Activated CD4-positive, alpha-beta T cell treated with anti-CD3 and anti-CD28 coated beads for 36 hours (primary cell): ENCODE results near the gene POU6F1. TPM values are rescaled to one million over a fixed set of nuclear protein-coding genes. Genes with fewer than 3 reads are reported as not detected.

Source experiments
- ATAC-seq: fragments of 200-7000 bp; cut with Tn5 transposase; one replicate; pipeline ENCODE4 v1.10.0; 2021; ENCODE audit warnings: mild to moderate bottlenecking, moderate library complexity
- CTCF ChIA-PET: fragments of 350-600 bp; sonication (Branson Sonifier 250); formaldehyde crosslinking; loops from one replicate; lab custom pipeline; 2021; ENCODE audit warnings: antibody characterized with exemption; lab: Charles Lee
- POLR2A ChIA-PET: fragments of 350-600 bp; sonication (Branson Sonifier 250); formaldehyde crosslinking; loops from one replicate; lab custom pipeline; 2021; ENCODE audit warnings: antibody characterized with exemption, inconsistent platforms; lab: Charles Lee
- DNase-seq: peaks from one replicate; pipeline ENCODE4 v3.0.0-alpha.2; 2020
- H3K27ac Mint-ChIP-seq: one replicate; pipeline ENCODE4 v1.8.0; 2021; ENCODE audit warnings: mixed read lengths
- H3K27me3 Mint-ChIP-seq: one replicate; pipeline ENCODE4 v1.8.0; 2021; ENCODE audit warnings: mixed read lengths
- H3K36me3 Mint-ChIP-seq: one replicate; pipeline ENCODE4 v1.8.0; 2021; ENCODE audit warnings: low read depth, mixed read lengths
- H3K4me1 Mint-ChIP-seq: one replicate; pipeline ENCODE4 v1.8.0; 2021; ENCODE audit warnings: mixed read lengths
- H3K4me3 Mint-ChIP-seq: one replicate; pipeline ENCODE4 v1.8.0; 2021; ENCODE audit warnings: mild to moderate bottlenecking, moderate library complexity, mixed read lengths
- H3K9me3 Mint-ChIP-seq: one replicate; pipeline ENCODE4 v1.8.0; 2021; ENCODE audit warnings: low read depth, mixed read lengths
- intact Hi-C, 2 experiments: fragments of 100-400 bp; cut with DNase I in 1 of 2; cut with micrococcal nuclease in 1 of 2; formaldehyde crosslinking; loops; one replicate each; pipeline versions ENCODE4 v1.14.2 to v1.15.1; 2022 to 2024; cut with DNase I, micrococcal nuclease
- total RNA-seq, 2 experiments: library from RNA; stranded (reverse); gene quantifications; one replicate each; pipeline ENCODE4 v1.2.3, GENCODE V29; 2021

POU6F1 gene
- total RNA-seq, 2 experiments from 2014 or later: 8.7 to 12.9 TPM

GRCh38 chr12:51217133-51217967, 512 bp downstream of the POU6F1 start:
- peak overlapping the region; percentile 95 for H3K27ac Mint-ChIP-seq
- ChIA-PET CTCF (interaction anchor here (0.7 to 2.3 kb wide), 8 partner anchors 9 to 124 kb away, joined by 3 to 7 read pairs (median 6); partner anchors contain the start of gene DAZAP2), POLR2A (interaction anchor here (0.5 to 1.6 kb wide), 5 partner anchors 21 to 655 kb away, joined by 3 to 23 read pairs (median 4); partner anchors contain the start of gene DAZAP2)
- no peaks in the 10 kb centered on the region for H3K9me3 Mint-ChIP-seq
- ATAC-seq (peak; percentile 31), DNase-seq (peak; percentile 64)
- peak overlapping the region; percentile 91 for H3K4me3 Mint-ChIP-seq
- H3K4me1 Mint-ChIP-seq: peaks cover 17% of the 10 kb centered on the region
- intact Hi-C loops: no loop called here
- no peaks in the 10 kb centered on the region for H3K27me3 Mint-ChIP-seq
- H3K36me3 Mint-ChIP-seq: peaks cover 2% of the 10 kb centered on the region

GRCh38 chr12:51216642-51217041, 1.2 kb downstream of the POU6F1 start:
- Mint-ChIP-seq H3K4me3 (peak overlapping the region; percentile 57), H3K4me1 (peaks cover 17% of the 10 kb centered on the region), H3K27me3 (no peaks in the 10 kb centered on the region), H3K27ac (peak overlapping the region; percentile 78), H3K9me3 (no peaks in the 10 kb centered on the region), H3K36me3 (peaks cover 2% of the 10 kb centered on the region)
- intact Hi-C loops: no loop called here
- DNase-seq (no peak), ATAC-seq (no peak)
- ChIA-PET CTCF (interaction anchor here (0.7 to 2.3 kb wide), 3 partner anchors 22 to 111 kb away, joined by 3 to 7 read pairs (median 6); partner anchors contain the start of gene DAZAP2), POLR2A (interaction anchor here (0.6 kb wide), 1 partner anchor 443 kb away, joined by 4 read pairs; no protein-coding TSS in a partner anchor)

DNA sequence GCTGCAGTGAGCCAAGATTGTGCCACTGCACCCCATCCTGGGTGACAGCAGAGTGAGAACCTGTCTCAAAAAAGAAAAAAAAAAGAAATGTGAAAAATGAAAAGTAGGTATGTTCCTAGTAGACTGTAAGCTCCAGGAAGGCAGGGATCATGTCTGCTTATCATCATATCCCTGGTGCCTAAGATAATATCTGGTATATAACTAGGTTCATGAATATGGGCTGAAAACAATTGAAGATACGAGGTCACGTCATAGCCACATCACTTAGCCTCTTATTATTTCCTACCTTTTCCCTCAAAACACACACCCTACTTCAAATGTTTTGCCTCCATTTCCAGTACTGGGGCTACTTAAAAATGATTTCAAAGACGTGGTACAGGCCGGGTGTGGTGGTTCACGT, 3.0 kb downstream of the POU6F1 start:
- ChIA-PET CTCF (interaction anchor here (1.0 kb wide), 1 partner anchor 126 kb away, joined by 4 read pairs; no protein-coding TSS in a partner anchor), POLR2A (interaction anchor here (0.6 kb wide), 1 partner anchor 9 kb away, joined by 3 read pairs; no protein-coding TSS in a partner anchor)

GRCh38 chr12:51210690-51211395, 7.0 kb downstream of the POU6F1 start:
- POLR2A ChIA-PET: interaction anchor here (0.6 kb wide), 1 partner anchor 984 kb away, joined by 4 read pairs; no protein-coding TSS in a partner anchor
- Mint-ChIP-seq H3K36me3 (peaks cover 3% of the 10 kb centered on the region), H3K9me3 (no peaks in the 10 kb centered on the region), H3K27ac (no peak overlapping the region), H3K4me1 (no peaks in the 10 kb centered on the region), H3K4me3 (no peak overlapping the region), H3K27me3 (no peaks in the 10 kb centered on the region)
- CTCF ChIA-PET: interaction anchor here (0.5 to 0.9 kb wide), 5 partner anchors 28 to 210 kb away, joined by 3 to 8 read pairs (median 3); partner anchors contain the start of gene DAZAP2
- ATAC-seq: no peak
- intact Hi-C loops: no loop called here
- DNase-seq: no peak

More for the DNA sequence above, 3.0 kb downstream of the POU6F1 start:
- intact Hi-C loops: no loop called here
- ATAC-seq: no peak
- H3K4me3 Mint-ChIP-seq: no peak overlapping the region
- H3K9me3 Mint-ChIP-seq: no peaks in the 10 kb centered on the region
- H3K27me3 Mint-ChIP-seq: no peaks in the 10 kb centered on the region
- no peak overlapping the region for H3K27ac Mint-ChIP-seq
- peaks cover 16% of the 10 kb centered on the region for H3K4me1 Mint-ChIP-seq
- no peak for DNase-seq
- H3K36me3 Mint-ChIP-seq: peaks cover 2% of the 10 kb centered on the region

DNA sequence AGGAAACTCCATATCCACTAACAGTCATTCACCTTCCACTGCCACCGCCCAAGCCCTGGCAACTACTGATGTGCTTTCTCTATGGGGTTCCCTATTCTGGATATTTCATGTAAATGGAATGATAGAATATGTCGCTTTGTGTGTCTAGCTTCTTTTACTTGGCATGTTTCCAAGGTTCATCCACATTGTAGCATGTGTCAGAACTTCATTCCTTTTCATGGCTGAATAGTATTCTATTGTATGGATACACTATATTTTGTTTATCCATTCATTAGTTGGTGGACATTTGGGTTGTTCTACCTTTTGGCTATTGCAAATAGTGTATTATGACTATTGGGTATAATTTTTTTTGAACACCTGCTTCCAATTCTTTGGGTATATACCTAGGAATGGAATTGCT, 8.6 kb downstream of the POU6F1 start:
- ATAC-seq (no peak), DNase-seq (no peak)
- Mint-ChIP-seq H3K4me3 (no peak overlapping the region), H3K36me3 (peaks cover 4% of the 10 kb centered on the region), H3K27ac (no peak overlapping the region), H3K9me3 (no peaks in the 10 kb centered on the region), H3K4me1 (peaks cover 2% of the 10 kb centered on the region), H3K27me3 (no peaks in the 10 kb centered on the region)
- CTCF ChIA-PET: interaction anchor here (0.7 to 1.0 kb wide), 2 partner anchors 9 to 26 kb away, joined by 3 to 6 read pairs; partner anchors contain the start of gene POU6F1
- intact Hi-C loops: no loop called here
- POLR2A ChIA-PET: no interaction called here

DNA sequence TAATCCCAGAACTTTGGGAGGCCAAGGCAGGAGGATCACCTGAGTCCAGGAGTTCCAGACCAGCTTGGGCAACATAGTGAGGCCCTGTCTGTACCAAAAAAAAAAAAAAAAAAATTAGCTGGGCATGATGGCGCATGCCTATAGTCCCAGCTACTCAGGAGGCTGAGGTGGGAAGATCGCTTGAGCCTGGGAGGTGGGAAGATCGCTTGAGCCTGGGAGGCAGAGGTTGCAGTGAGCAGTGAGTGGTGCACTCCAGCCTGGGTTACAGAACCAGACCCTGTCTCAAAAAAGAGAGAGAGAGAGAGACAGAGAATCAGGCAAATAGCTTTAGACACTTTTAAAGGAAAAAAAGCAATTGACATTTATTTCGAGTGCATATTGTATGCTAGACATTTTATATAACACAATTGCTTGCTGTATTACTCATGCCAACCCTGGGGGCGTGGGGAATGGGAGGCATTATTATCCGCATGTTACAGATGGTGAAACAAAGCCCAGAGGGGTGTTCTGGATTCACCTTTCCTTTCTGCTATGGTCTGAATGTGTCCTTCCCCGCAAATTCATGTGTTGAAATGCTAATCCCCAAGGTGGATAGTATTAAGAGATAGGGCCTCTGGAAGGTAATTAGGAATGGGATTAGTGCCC, 9.7 kb downstream of the POU6F1 start:
- intact Hi-C loops: no loop called here
- CTCF ChIA-PET: interaction anchor here (0.6 to 1.0 kb wide), 2 partner anchors 10 to 39 kb away, joined by 3 to 6 read pairs; partner anchors contain the start of gene POU6F1
- no peaks in the 10 kb centered on the region for H3K9me3 Mint-ChIP-seq
- peaks cover 8% of the 10 kb centered on the region for H3K4me1 Mint-ChIP-seq
- no peak overlapping the region for H3K27ac Mint-ChIP-seq
- H3K4me3 Mint-ChIP-seq: no peak overlapping the region
- peaks cover 4% of the 10 kb centered on the region for H3K36me3 Mint-ChIP-seq
- POLR2A ChIA-PET: interaction anchor here (0.7 kb wide), 1 partner anchor 35 kb away, joined by 3 read pairs; no protein-coding TSS in a partner anchor
- DNase-seq: no peak
- no peaks in the 10 kb centered on the region for H3K27me3 Mint-ChIP-seq
- ATAC-seq: no peak

- ChIA-PET CTCF (interaction anchor here (0.6 to 0.7 kb wide), 3 partner anchors 27 to 344 kb away, joined by 4 to 5 read pairs (median 4); no protein-coding TSS in a partner anchor), POLR2A (no interaction called here)
- H3K4me1 Mint-ChIP-seq: peaks cover 19% of the 10 kb centered on the region
These were observed 12.5 kb downstream of the POU6F1 start for GRCh38 chr12:51205350-51205749.

DNA sequence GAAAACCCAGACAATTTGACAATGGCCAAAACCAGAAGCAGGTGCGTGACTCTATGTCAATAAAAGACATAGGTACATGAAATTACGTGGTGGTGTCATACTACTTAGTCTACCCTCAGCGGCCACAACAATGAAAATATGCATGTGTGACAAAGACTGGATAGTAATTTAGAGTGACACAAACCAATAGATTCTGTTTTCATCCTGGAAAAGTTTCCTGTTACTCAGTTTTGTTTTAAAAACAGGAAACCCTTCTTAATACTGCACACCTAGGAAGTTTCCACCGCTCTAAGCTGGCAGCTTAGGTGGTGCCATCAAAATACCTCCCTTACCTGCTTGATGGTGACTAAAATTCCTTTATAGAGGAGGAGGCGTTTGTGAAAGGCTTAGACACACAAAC, 15.1 kb downstream of the POU6F1 start:
- Mint-ChIP-seq H3K4me3 (no peak overlapping the region), H3K9me3 (no peaks in the 10 kb centered on the region), H3K27me3 (no peaks in the 10 kb centered on the region), H3K4me1 (peaks cover 19% of the 10 kb centered on the region), H3K27ac (peak overlapping the region; percentile 71), H3K36me3 (peaks cover 8% of the 10 kb centered on the region)
- ATAC-seq: peak; percentile 82
- POLR2A ChIA-PET: no interaction called here
- CTCF ChIA-PET: no interaction called here
- DNase-seq: peak; percentile 34
- intact Hi-C loops: no loop called here

More at GRCh38 chr12:51205350-51205749, 12.5 kb downstream of the POU6F1 start:
- DNase-seq (no peak), ATAC-seq (no peak)
- Mint-ChIP-seq H3K4me3 (no peak overlapping the region), H3K9me3 (no peaks in the 10 kb centered on the region), H3K36me3 (peaks cover 4% of the 10 kb centered on the region), H3K27me3 (no peaks in the 10 kb centered on the region), H3K27ac (peak overlapping the region; percentile 69)
- intact Hi-C loops: no loop called here

GRCh38 chr12:51200806-51201205, 17.1 kb downstream of the POU6F1 start:
- Mint-ChIP-seq H3K4me3 (no peak overlapping the region), H3K9me3 (no peaks in the 10 kb centered on the region), H3K27me3 (no peaks in the 10 kb centered on the region), H3K27ac (no peak overlapping the region), H3K4me1 (peaks cover 19% of the 10 kb centered on the region), H3K36me3 (peaks cover 7% of the 10 kb centered on the region)
- no peak for DNase-seq
- CTCF ChIA-PET: interaction anchor here (1.1 kb wide), 1 partner anchor 52 kb away, joined by 3 read pairs; no protein-coding TSS in a partner anchor
- intact Hi-C loops: no loop called here
- POLR2A ChIA-PET: no interaction called here
- no peak for ATAC-seq

GRCh38 chr12:51200156-51200555, 17.7 kb downstream of the POU6F1 start:
- no peak overlapping the region for H3K27ac Mint-ChIP-seq

More at GRCh38 chr12:51200156-51200555, 17.7 kb downstream of the POU6F1 start:
- DNase-seq (no peak), ATAC-seq (no peak)
- Mint-ChIP-seq H3K36me3 (peaks cover 5% of the 10 kb centered on the region), H3K9me3 (no peaks in the 10 kb centered on the region), H3K4me1 (peaks cover 17% of the 10 kb centered on the region), H3K4me3 (no peak overlapping the region), H3K27me3 (no peaks in the 10 kb centered on the region)
- ChIA-PET CTCF (no interaction called here), POLR2A (no interaction called here)
- intact Hi-C loops: no loop called here
